HepG2 (cell line): ENCODE data around the gene PDE4D. TPM values are rescaled to one million over a fixed set of nuclear protein-coding genes. Genes with fewer than 3 reads are reported as not detected.

Experiments
- ATAC-seq: fragments of 200-7000 bp; cut with Tn5 transposase; 3 replicates; pipeline ENCODE4 v1.9.1; 2020; ENCODE audit warnings: mild to moderate bottlenecking, moderate library complexity
- BruUV-seq: library from RNA; stranded (reverse); fragments of 400-500 nt; replicated peaks from 2 replicates; lab custom pipeline; 2021; lab: Mats Ljungman, UMichigan
- CTCF ChIA-PET: fragments of 300-600 bp; formaldehyde crosslinking; extraction: SDS; loops from one replicate; lab custom pipeline; 2021; ENCODE audit warnings: low total read pairs, inconsistent platforms, low intra/inter-chr PET ratio; lab: Yijun Ruan, JAX
- POLR2A ChIA-PET: fragments of 350-600 bp; sonication (Branson Sonifier 250); formaldehyde crosslinking; loops from one replicate; lab custom pipeline; 2020; ENCODE audit warnings: antibody characterized with exemption, inconsistent platforms; lab: Yijun Ruan, JAX
- DNase-seq: peaks from one replicate; pipeline ENCODE4 v3.0.0-alpha.2; 2015; ENCODE audit warnings: low spot score
- FAIRE-seq: peaks from 3 replicates; lab custom pipeline; 2011; peaks lifted over from hg19 to GRCh38; lab: Jason Lieb, UNC
- H2AFZ ChIP-seq: one replicate; pipeline ENCODE4 v1.6.1; 2011; ENCODE audit warnings: low read length, inconsistent platforms
- H3K27ac ChIP-seq: fragments of 300-600 bp; 3 replicates; pipeline ENCODE4 v1.8.0; 2011; ENCODE audit warnings: mixed run types, mild to moderate bottlenecking, mixed read lengths, low read length, inconsistent platforms; ENCODE audit not compliant: insufficient read depth; ENCODE audit errors: extremely low read length
- H3K27me3 ChIP-seq, 2 experiments: fragments of 200-600 bp in 1 of 2; 2 replicates in 1 of 2; 3 replicates in 1 of 2; pipeline versions ENCODE4 v1.6.0 to v1.8.0; 2011; ENCODE audit warnings: low read length in 2 of 2, mild to moderate bottlenecking in 2 of 2, moderate library complexity in 2 of 2, inconsistent platforms in 1 of 2; ENCODE audit not compliant: insufficient read depth in 2 of 2, control insufficient read depth in 1 of 2
- H3K36me3 ChIP-seq, 2 experiments: fragments of 200-600 bp in 1 of 2; replicated peaks in 1 of 2; 2 replicates in 1 of 2; 3 replicates in 1 of 2; pipeline versions ENCODE4 v1.5.1 to v1.8.0; 2011; ENCODE audit warnings: low read length in 2 of 2, inconsistent platforms in 1 of 2; ENCODE audit not compliant: insufficient read depth in 2 of 2, control insufficient read depth in 1 of 2
- H3K4me1 ChIP-seq: 2 replicates; pipeline ENCODE4 v1.5.1; 2012; ENCODE audit warnings: low read length, inconsistent platforms; ENCODE audit not compliant: insufficient read depth
- H3K4me2 ChIP-seq: 2 replicates; pipeline ENCODE4 v1.6.0; 2011; ENCODE audit warnings: low read depth, low read length, inconsistent platforms
- H3K4me3 ChIP-seq, 3 experiments: fragments of 200-600 bp in 1 of 3; sonication (generic), shearing (Covaris generic) in 1 of 3; replicated peaks in 1 of 3; 2 replicates each; pipeline ENCODE4 v1.5.1; 2011 to 2016; ENCODE audit warnings: low read length in 3 of 3, inconsistent platforms in 2 of 3, low read depth in 2 of 3, mild to moderate bottlenecking in 2 of 3, control low read depth in 1 of 3, mixed read lengths in 1 of 3; ENCODE audit not compliant: insufficient read depth in 1 of 3
- H3K79me2 ChIP-seq: one replicate; pipeline ENCODE4 v1.6.1; 2011; ENCODE audit warnings: low read length, inconsistent platforms; ENCODE audit not compliant: insufficient read depth
- H3K9ac ChIP-seq: 2 replicates; pipeline ENCODE4 v1.6.0; 2011; ENCODE audit warnings: mild to moderate bottlenecking, low read depth, low read length, inconsistent platforms; ENCODE audit not compliant: insufficient read depth
- H3K9me3 ChIP-seq: 2 replicates; pipeline ENCODE4 v1.5.1; 2012; ENCODE audit warnings: mild to moderate bottlenecking, low read length
- H4K20me1 ChIP-seq: 2 replicates; pipeline ENCODE4 v1.6.0; 2011; ENCODE audit warnings: inconsistent platforms, mild to moderate bottlenecking, low read length, moderate library complexity; ENCODE audit not compliant: insufficient read depth
- CC2D1A ChIP-seq: sonication (generic); formaldehyde crosslinking; IDR thresholded peaks from 2 replicates; pipeline ENCODE4 v1.8.1; 2023; ENCODE audit warnings: mild to moderate bottlenecking, missing genetic modification reagents
- EEA1 ChIP-seq: sonication (generic); formaldehyde crosslinking; IDR thresholded peaks from 2 replicates; pipeline ENCODE4 v1.5.1; 2020; ENCODE audit warnings: mild to moderate bottlenecking, missing genetic modification reagents, borderline replicate concordance
- FOXA1 ChIP-seq, 2 experiments: fragments of 450-650 bp in 1 of 2; sonication (generic) in 1 of 2; formaldehyde crosslinking in 1 of 2; IDR thresholded peaks; 2 replicates each; pipeline versions ENCODE4 v1.4.0 to v1.6.1; 2016 to 2020; ENCODE audit warnings: missing genetic modification reagents in 1 of 2
- GTF2F1 ChIP-seq: fragments of 150-350 bp; IDR thresholded peaks from 2 replicates; pipeline ENCODE4 v1.6.1; 2014; ENCODE audit warnings: low read length
- HNRNPK ChIP-seq: fragments of 200-400 bp; formaldehyde crosslinking; IDR thresholded peaks from 2 replicates; pipeline ENCODE4 v1.6.1; 2018; ENCODE audit warnings: low read length, low read depth, moderate library complexity, mild to moderate bottlenecking; ENCODE audit not compliant: poor library complexity, severe bottlenecking
- MBNL3 ChIP-seq: fragments of 250-450 bp; sonication (Bioruptor Pico); conservative IDR thresholded peaks from 2 replicates; pipeline ENCODE4 v1.8.0; 2022; ENCODE audit warnings: mild to moderate bottlenecking, inconsistent platforms
- MIER3 ChIP-seq: IDR thresholded peaks from 2 replicates; pipeline ENCODE4 v1.6.1; 2016; ENCODE audit warnings: missing compliant biosample characterization, borderline replicate concordance
- NFRKB ChIP-seq: fragments of 450-650 bp; IDR thresholded peaks from 2 replicates; pipeline ENCODE4 v1.6.1; 2017
- RELA ChIP-seq: sonication (generic); formaldehyde crosslinking; IDR thresholded peaks from 2 replicates; pipeline ENCODE4 v1.4.0; 2020; ENCODE audit warnings: missing genetic modification reagents
- SIX4 ChIP-seq: sonication (generic); formaldehyde crosslinking; IDR thresholded peaks from 2 replicates; pipeline ENCODE4 v1.4.0; 2020; ENCODE audit warnings: missing genetic modification reagents
- SP5 ChIP-seq: IDR thresholded peaks from 2 replicates; pipeline ENCODE4 v1.6.1; 2016; ENCODE audit warnings: low read depth, borderline replicate concordance
- TSC22D2 ChIP-seq: sonication (generic); formaldehyde crosslinking; IDR thresholded peaks from 2 replicates; pipeline ENCODE4 v1.5.1; 2020; ENCODE audit warnings: missing genetic modification reagents, mild to moderate bottlenecking, borderline replicate concordance
- WIZ ChIP-seq: sonication (generic); formaldehyde crosslinking; IDR thresholded peaks from 2 replicates; pipeline ENCODE4 v1.5.1; 2020; ENCODE audit warnings: mild to moderate bottlenecking, missing genetic modification reagents
- ZFAT ChIP-seq: sonication (generic); formaldehyde crosslinking; conservative IDR thresholded peaks from 2 replicates; pipeline ENCODE4 v1.8.1; 2023; ENCODE audit warnings: missing genetic modification reagents, inconsistent platforms
- ZFYVE20 ChIP-seq: sonication (generic); formaldehyde crosslinking; IDR thresholded peaks from 2 replicates; pipeline ENCODE4 v1.8.0; 2023; ENCODE audit warnings: low read depth, mild to moderate bottlenecking, moderate library complexity, missing genetic modification reagents, borderline replicate concordance
- ZKSCAN5 ChIP-seq: sonication (generic); formaldehyde crosslinking; IDR thresholded peaks from 2 replicates; pipeline ENCODE4 v1.5.1; 2020; ENCODE audit warnings: mild to moderate bottlenecking, missing genetic modification reagents
- ZNF124 ChIP-seq: sonication (generic); formaldehyde crosslinking; IDR thresholded peaks from 2 replicates; pipeline ENCODE4 v1.4.0; 2020; ENCODE audit warnings: missing genetic modification reagents
- ZNF205 ChIP-seq: IDR thresholded peaks from 2 replicates; pipeline ENCODE4 v1.6.1; 2018; ENCODE audit warnings: missing biosample characterization, missing genetic modification reagents
- ZNF468 ChIP-seq: sonication (generic); formaldehyde crosslinking; IDR thresholded peaks from 2 replicates; pipeline ENCODE4 v1.8.0; 2022; ENCODE audit warnings: mild to moderate bottlenecking, moderate library complexity, missing genetic modification reagents
- ZNF83 ChIP-seq: sonication (generic); formaldehyde crosslinking; IDR thresholded peaks from 2 replicates; pipeline ENCODE4 v1.4.0; 2020; ENCODE audit warnings: missing genetic modification reagents, mild to moderate bottlenecking, borderline replicate concordance
- WGBS: methylation state at CpG from one replicate; pipeline ENCODE4 v1.1.6; 2017; ENCODE audit warnings: low lambda C conversion rate; 5-methylcytosine and 5-hydroxymethylcytosine counted together
- in situ Hi-C: cut with HindIII; loops from 2 replicates; pipeline ENCODE4 v1.10.0; 2017; ENCODE audit warnings: low pct_unique_long_range_greater_than_20kb; ENCODE audit not compliant: extremely low pct_ligation_motif_present
- intact Hi-C: fragments of 100-400 bp; cut with micrococcal nuclease; formaldehyde crosslinking; loops from one replicate; pipeline ENCODE4 v1.10.0; 2022; ENCODE audit not compliant: unreplicated experiment
- polyA plus RNA-seq, 8 experiments: library from polyadenylated mRNA; depleted of rRNA in 3 of 8; stranded (reverse) in 7 of 8; unstranded in 1 of 8; fragments of >200 nt; fragmentation: Illumina TruSeq in 4 of 8; extraction: Trizol in 4 of 8; gene quantifications; 2 replicates each; pipeline versions ENCODE4 v1.2.1 to v1.2.3, GENCODE V29; 2011 to 2016; ENCODE audit warnings: low read depth in 4 of 8, missing spikeins in 1 of 8, mixed read lengths in 1 of 8; ENCODE audit not compliant: insufficient read depth in 1 of 8
- total RNA-seq, 5 experiments: library from RNA; depleted of rRNA; stranded (reverse); fragments of >200 nt; fragmentation: Illumina TruSeq; extraction: Trizol; gene quantifications; 2 replicates each; pipeline ENCODE4 v1.2.3, GENCODE V29; 2016; ENCODE audit warnings: low read depth in 1 of 5
- TF ChIP-seq, protein P1 (sequence below): sonication (generic); formaldehyde crosslinking; IDR thresholded peaks from 2 replicates; pipeline ENCODE4 v1.8.1; 2022; ENCODE audit warnings: mild to moderate bottlenecking, missing genetic modification reagents

PDE4D gene
- total and polyA plus RNA-seq, 2 of the 13 experiments (the other 11 are each of a cell fraction or from before 2014, with no cell fraction given): 7.0 to 12.2 TPM

- TF ChIP-seq HNRNPK: peak; percentile 74
- no peak for TF ChIP-seq ZNF124 (CRISPR knock-in tag)
- no peak for TF ChIP-seq ZFAT (CRISPR knock-in tag)
- Histone ChIP-seq H3K4me2 (no peak overlapping the region), H4K20me1 (no peaks in the 10 kb centered on the region), H3K9me3 (no peaks in the 10 kb centered on the region), H3K4me1 (no peaks in the 10 kb centered on the region), H2AFZ (no peak overlapping the region), H3K79me2 (no peaks in the 10 kb centered on the region), H3K27ac (no peak overlapping the region), H3K27me3 (no peaks in the 10 kb centered on the region; a peak in 1 of 5 replicates), H3K4me3 (no peak overlapping the region), H3K36me3 (no peaks in the 10 kb centered on the region), H3K9ac (no peak overlapping the region)
- DNase-seq (no peak), FAIRE-seq (no peak), ATAC-seq (no peak)
- in situ Hi-C loops (no loop called here), intact Hi-C loops (no loop called here)
- ChIA-PET CTCF (no interaction called here), POLR2A (no interaction called here)
- no TSS peak for BruUV-seq
These were observed 750.6 kb downstream of the PDE4D start for GRCh38 chr5:59142927-59143326.

GRCh38 chr5:59142138-59142537 lies 751.4 kb downstream of the PDE4D start:
- no peaks in the 10 kb centered on the region for H3K79me2 ChIP-seq
- intact Hi-C loops: no loop called here
- H3K9me3 ChIP-seq: no peaks in the 10 kb centered on the region
- no peak overlapping the region for H3K27ac ChIP-seq
- 61% methylated on average over 2 of the region's 2 CpGs for WGBS
- BruUV-seq: no TSS peak
- FAIRE-seq (no peak), ATAC-seq (no peak)
- no peaks in the 10 kb centered on the region for H3K36me3 ChIP-seq
- H2AFZ ChIP-seq: no peak overlapping the region
- H3K4me2 ChIP-seq: no peak overlapping the region
- no peaks in the 10 kb centered on the region for H3K4me1 ChIP-seq
- H3K27me3 ChIP-seq: no peaks in the 10 kb centered on the region; a peak in 1 of 5 replicates
- H3K9ac ChIP-seq: no peak overlapping the region
- CTCF ChIA-PET: no interaction called here
- no peaks in the 10 kb centered on the region for H4K20me1 ChIP-seq
- POLR2A ChIA-PET: no interaction called here
- no peak for TF ChIP-seq ZFYVE20 (CRISPR knock-in tag)
- TF ChIP-seq MIER3: no peak
- TF ChIP-seq NFRKB: no peak
- no peak for TF ChIP-seq SP5 (CRISPR knock-in tag)
- no peak for TF ChIP-seq ZKSCAN5
- no peak for TF ChIP-seq ZNF468 (CRISPR knock-in tag)
- TF ChIP-seq ZNF83: no peak
- TF ChIP-seq RELA: no peak
- TF ChIP-seq FOXA1 (IDR thresholded peaks at IDR 0.05): no peak
- no peak for TF ChIP-seq FOXA1 (CRISPR knock-in tag; IDR thresholded peaks at IDR 0.05)
- no peak for TF ChIP-seq ZNF205 (CRISPR knock-in tag)
- TF ChIP-seq GTF2F1: no peak
- TF ChIP-seq EEA1: no peak
- TF ChIP-seq CC2D1A: no peak
- no peak for TF ChIP-seq WIZ (CRISPR knock-in tag)
- TF ChIP-seq TSC22D2 (CRISPR knock-in tag): no peak
- no peak for TF ChIP-seq MBNL3 (CRISPR knock-in tag)
- TF ChIP-seq SIX4 (CRISPR knock-in tag): no peak
- TF ChIP-seq, protein P1, sequence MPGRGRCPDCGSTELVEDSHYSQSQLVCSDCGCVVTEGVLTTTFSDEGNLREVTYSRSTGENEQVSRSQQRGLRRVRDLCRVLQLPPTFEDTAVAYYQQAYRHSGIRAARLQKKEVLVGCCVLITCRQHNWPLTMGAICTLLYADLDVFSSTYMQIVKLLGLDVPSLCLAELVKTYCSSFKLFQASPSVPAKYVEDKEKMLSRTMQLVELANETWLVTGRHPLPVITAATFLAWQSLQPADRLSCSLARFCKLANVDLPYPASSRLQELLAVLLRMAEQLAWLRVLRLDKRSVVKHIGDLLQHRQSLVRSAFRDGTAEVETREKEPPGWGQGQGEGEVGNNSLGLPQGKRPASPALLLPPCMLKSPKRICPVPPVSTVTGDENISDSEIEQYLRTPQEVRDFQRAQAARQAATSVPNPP: no peak
- TF ChIP-seq, all 625 proteins: peak for 0
- in situ Hi-C loops: no loop called here
- DNase-seq: no peak
- H3K4me3 ChIP-seq: no peak overlapping the region
